Aorta (tissue), 5 donors: ENCODE measurements around the gene PTPRS. TPM values are rescaled to one million over a fixed set of nuclear protein-coding genes. Genes with fewer than 3 reads are reported as not detected.

Source experiments
- ATAC-seq: fragments of 200-7000 bp; cut with Tn5 transposase; one replicate; pipeline ENCODE4 v1.9.1; 2022; ENCODE audit warnings: moderate library complexity; ENCODE audit not compliant: low FRiP score
- DNase-seq, 2 donors: peaks; one replicate each; pipeline ENCODE4 v3.0.0-alpha.2; 2020
- H3K27ac ChIP-seq, 2 donors: one replicate each; pipeline ENCODE4 v1.5.1; 2013; ENCODE audit warnings: low read length in 2 of 2, mild to moderate bottlenecking in 2 of 2, moderate library complexity in 2 of 2, control low read depth in 1 of 2, inconsistent platforms in 1 of 2, low read depth in 1 of 2
- H3K27me3 ChIP-seq, 2 donors: one replicate each; pipeline ENCODE4 v1.6.1; 2013; ENCODE audit warnings: control low read depth in 1 of 2, low read length in 1 of 2, mild to moderate bottlenecking in 1 of 2, moderate library complexity in 1 of 2; ENCODE audit not compliant: insufficient read depth in 2 of 2, control insufficient read depth in 1 of 2
- H3K36me3 ChIP-seq, 2 donors: one replicate each; pipeline ENCODE4 v1.6.1; 2013; ENCODE audit warnings: control low read depth in 1 of 2, low read length in 1 of 2, mild to moderate bottlenecking in 1 of 2; ENCODE audit not compliant: insufficient read depth in 2 of 2, control insufficient read depth in 1 of 2
- H3K4me1 ChIP-seq, 2 donors: one replicate each; pipeline ENCODE4 v1.6.1; 2013; ENCODE audit warnings: low read length in 2 of 2, control low read depth in 1 of 2, mild to moderate bottlenecking in 1 of 2, moderate library complexity in 1 of 2; ENCODE audit not compliant: insufficient read depth in 2 of 2, control insufficient read depth in 1 of 2
- H3K4me3 ChIP-seq, 2 donors: one replicate each; pipeline ENCODE4 v1.5.1; 2013; ENCODE audit warnings: low read length in 2 of 2, control low read depth in 1 of 2, mild to moderate bottlenecking in 1 of 2
- H3K9me3 ChIP-seq: one replicate; pipeline ENCODE4 v1.6.1; 2013; ENCODE audit warnings: mild to moderate bottlenecking, low read length; ENCODE audit not compliant: control insufficient read depth
- WGBS, 2 donors: extraction: QIAGEN DNeasy Blood & Tissue Kit; methylation state at CpG; one replicate each; pipeline ENCODE4 v1.1.7; 2013; 5-methylcytosine and 5-hydroxymethylcytosine counted together
- intact Hi-C, 2 donors: fragments of 100-400 bp; cut with DNase I; formaldehyde crosslinking; loops; one replicate each; pipeline versions ENCODE4 v1.14.2 to v1.15.0; 2022
- polyA plus RNA-seq, 2 donors: library from polyadenylated mRNA; stranded (reverse); fragments of 200-250 nt; gene quantifications; one replicate each; pipeline ENCODE4 v1.2.3, GENCODE V29; 2013
- total RNA-seq, 2 donors: library from RNA; stranded (reverse); fragmentation: NEBNext Ultra II Directional; extraction: Animal tissue kit (Norgen Biotek cat#: 25700); gene quantifications; one replicate each; pipeline ENCODE4 v1.2.1, GENCODE V29; 2021
- donor health status: healthy with polysubstance abuse.
- donor health status: Bipolar disorder and iron deficiency.
- donor health status: DM: no; HTN: no; CAD: no.
- donor health status: DM: no; HTN: no; CAD: no.
- donor health status: DM: yes; HTN: yes; CAD: no.

Gene PTPRS
- total and polyA plus RNA-seq, 4 donors = 3.4 to 220 (median 74.7) TPM

DNA sequence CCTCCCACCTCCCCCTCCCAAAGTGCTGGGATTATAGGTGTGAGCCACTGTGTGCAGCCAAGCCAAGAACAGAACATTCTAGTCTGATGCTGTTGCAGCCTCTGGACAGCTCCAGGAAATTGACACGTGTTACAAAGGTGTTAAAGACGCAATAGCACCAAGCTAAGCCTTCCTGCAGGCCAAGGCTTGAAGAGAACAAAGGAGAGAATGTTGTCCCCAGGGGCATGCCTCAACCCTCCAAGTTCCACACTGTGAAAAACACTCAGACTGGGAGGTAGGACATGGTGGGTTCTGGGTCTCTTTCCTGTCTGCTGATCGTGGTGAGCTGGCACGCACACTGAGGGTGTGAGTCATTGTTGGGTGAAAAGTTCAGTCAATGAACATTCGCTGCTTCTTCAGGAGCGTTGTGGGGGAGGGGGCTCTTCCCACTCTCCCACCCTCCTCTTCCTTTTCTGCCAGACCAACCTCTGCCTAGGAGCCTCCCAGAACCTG is 5.3 kb upstream of the PTPRS start:
- H3K27me3 ChIP-seq = no peaks in the 10 kb centered on the region
- no peaks in the 10 kb centered on the region for H3K36me3 ChIP-seq
- ATAC-seq (no peak), DNase-seq (no peak)
- intact Hi-C loops = no loop called here
- no peaks in the 10 kb centered on the region for H3K9me3 ChIP-seq
- whole genome bisulfite sequencing, 2 donors = 15 to 18% methylated on average over 6 of the region's 6 CpGs
- H3K4me1 ChIP-seq = peaks cover 0 to under 1% of the 10 kb centered on the region in 2 donors
- no peak overlapping the region for H3K27ac ChIP-seq
- no peak overlapping the region for H3K4me3 ChIP-seq

- Histone ChIP-seq H3K4me1 (peaks cover 0 to 3% of the 10 kb centered on the region in 2 donors), H3K27me3 (no peaks in the 10 kb centered on the region), H3K4me3 (no peak overlapping the region), H3K36me3 (no peaks in the 10 kb centered on the region), H3K27ac (no peak overlapping the region), H3K9me3 (no peaks in the 10 kb centered on the region)
- ATAC-seq = no peak
- 52 to 55% methylated on average over 9 of the region's 9 CpGs for WGBS, 2 donors
- DNase-seq = no peak
- intact Hi-C loops = no loop called here
Observed at GRCh38 chr19:5343848-5344247, 3.2 kb upstream of the PTPRS start.

GRCh38 chr19:5342573-5343201 is 2.1 kb upstream of the PTPRS start:
- no peak overlapping the region for H3K27ac ChIP-seq
- DNase-seq (no peak), ATAC-seq (no peak)
- H3K9me3 ChIP-seq = no peaks in the 10 kb centered on the region
- 67 to 72% methylated on average over 12 of the region's 12 CpGs for WGBS, 2 donors
- no peak overlapping the region for H3K4me3 ChIP-seq
- H3K36me3 ChIP-seq = no peaks in the 10 kb centered on the region
- peaks cover 0 to 3% of the 10 kb centered on the region in 2 donors for H3K4me1 ChIP-seq
- no peaks in the 10 kb centered on the region for H3K27me3 ChIP-seq
- intact Hi-C loops = no loop called here

DNA sequence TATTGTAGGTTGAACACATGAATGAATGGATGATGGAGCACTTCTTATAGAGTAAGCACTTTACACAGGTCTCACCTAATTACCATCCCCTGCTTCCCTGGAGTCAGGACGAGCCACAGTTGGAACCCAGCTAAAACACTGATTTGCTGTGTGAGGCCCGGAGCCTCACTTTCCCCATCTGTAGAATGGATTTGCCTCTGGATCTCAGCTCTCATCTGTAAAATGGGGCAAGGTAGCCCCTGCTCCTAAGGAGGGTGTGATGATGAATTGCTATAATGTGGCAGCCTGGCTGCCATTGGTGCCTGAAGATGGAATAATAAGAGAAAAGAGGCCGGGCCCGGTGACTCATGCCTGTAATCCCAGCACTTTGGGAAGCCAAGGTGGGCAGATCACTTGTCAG is 1.4 kb upstream of the PTPRS start:
- no peak for DNase-seq
- Histone ChIP-seq H3K27me3 (no peaks in the 10 kb centered on the region), H3K27ac (no peak overlapping the region), H3K9me3 (no peaks in the 10 kb centered on the region), H3K4me3 (no peak overlapping the region), H3K36me3 (no peaks in the 10 kb centered on the region), H3K4me1 (peaks cover 0 to 3% of the 10 kb centered on the region in 2 donors)
- 56 to 59% methylated on average over 4 of the region's 4 CpGs for WGBS, 2 donors
- ATAC-seq = no peak
- intact Hi-C loops = no loop called here

DNA sequence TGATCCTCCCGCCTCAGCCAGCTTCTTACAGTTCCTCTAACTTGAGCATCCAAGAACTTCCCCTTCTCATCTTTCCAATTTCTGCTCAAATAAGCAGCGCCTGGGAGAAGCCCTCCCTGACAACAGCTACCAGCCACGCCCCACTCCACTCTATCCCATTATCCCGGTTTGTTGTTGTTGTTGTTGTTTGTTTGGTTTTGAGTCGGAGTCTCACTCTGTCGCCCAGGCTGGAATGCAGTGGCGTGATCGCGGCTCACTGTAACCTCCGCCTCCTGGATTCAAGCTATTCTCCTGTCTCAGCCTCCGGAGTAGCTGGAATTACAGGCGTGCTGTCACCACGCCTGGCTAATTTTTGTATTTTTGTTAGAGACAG is 822 bp upstream of the PTPRS start:
- WGBS, 2 donors = 83 to 87% methylated on average over 13 of the region's 13 CpGs

DNA sequence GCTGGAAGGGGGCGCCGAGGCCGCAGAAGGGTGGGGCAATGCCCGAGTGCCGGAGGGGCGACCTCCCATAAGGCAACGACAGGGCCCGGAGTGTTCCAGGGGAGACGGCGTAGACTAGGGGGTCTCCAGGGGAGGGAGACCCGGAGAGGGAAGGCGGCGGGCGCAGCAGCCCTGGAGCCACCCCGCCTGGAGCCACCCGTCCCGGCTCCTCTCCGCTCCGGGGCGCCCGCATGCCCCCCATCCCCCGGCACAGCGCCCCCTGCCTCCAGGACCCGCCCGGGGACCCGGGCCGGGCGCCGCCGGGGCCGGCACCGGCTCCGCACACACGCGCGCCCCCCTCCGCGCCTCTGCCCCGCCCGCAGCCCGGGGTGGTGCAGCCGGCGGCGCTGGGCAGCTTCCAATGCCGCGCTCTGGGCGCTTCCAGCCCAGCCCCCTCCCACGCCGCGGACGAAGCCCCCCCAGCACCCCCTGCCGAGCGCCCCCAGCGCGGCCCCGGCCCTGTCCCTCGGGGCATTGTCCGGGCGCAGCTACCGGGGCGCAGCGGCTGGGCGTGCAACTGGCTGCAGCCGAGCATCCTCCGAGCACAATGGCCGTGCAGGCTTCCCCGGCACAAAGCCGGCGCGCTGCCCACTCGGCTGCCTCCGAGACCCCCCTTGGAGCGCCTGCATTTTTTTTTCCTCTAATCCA is 519 bp downstream of the PTPRS start:
- DNase-seq = no peak
- Histone ChIP-seq H3K4me3 (peak overlapping the region; percentile 31 to 77), H3K4me1 (peaks cover 0 to 3% of the 10 kb centered on the region in 2 donors), H3K36me3 (no peaks in the 10 kb centered on the region), H3K27ac (no peak overlapping the region), H3K27me3 (no peaks in the 10 kb centered on the region), H3K9me3 (no peaks in the 10 kb centered on the region)
- 1% methylated on average over 37 to 73 of the region's 73 CpGs for WGBS, 2 donors
- peak; percentile 13 for ATAC-seq
- intact Hi-C loops = no loop called here

More for the DNA sequence above, 822 bp upstream of the PTPRS start:
- H3K36me3 ChIP-seq = no peaks in the 10 kb centered on the region
- intact Hi-C loops = no loop called here
- H3K4me1 ChIP-seq = peaks cover 0 to 3% of the 10 kb centered on the region in 2 donors
- no peak overlapping the region for H3K27ac ChIP-seq
- DNase-seq (no peak), ATAC-seq (no peak)
- H3K9me3 ChIP-seq = no peaks in the 10 kb centered on the region
- no peaks in the 10 kb centered on the region for H3K27me3 ChIP-seq
- no peak overlapping the region for H3K4me3 ChIP-seq

DNA sequence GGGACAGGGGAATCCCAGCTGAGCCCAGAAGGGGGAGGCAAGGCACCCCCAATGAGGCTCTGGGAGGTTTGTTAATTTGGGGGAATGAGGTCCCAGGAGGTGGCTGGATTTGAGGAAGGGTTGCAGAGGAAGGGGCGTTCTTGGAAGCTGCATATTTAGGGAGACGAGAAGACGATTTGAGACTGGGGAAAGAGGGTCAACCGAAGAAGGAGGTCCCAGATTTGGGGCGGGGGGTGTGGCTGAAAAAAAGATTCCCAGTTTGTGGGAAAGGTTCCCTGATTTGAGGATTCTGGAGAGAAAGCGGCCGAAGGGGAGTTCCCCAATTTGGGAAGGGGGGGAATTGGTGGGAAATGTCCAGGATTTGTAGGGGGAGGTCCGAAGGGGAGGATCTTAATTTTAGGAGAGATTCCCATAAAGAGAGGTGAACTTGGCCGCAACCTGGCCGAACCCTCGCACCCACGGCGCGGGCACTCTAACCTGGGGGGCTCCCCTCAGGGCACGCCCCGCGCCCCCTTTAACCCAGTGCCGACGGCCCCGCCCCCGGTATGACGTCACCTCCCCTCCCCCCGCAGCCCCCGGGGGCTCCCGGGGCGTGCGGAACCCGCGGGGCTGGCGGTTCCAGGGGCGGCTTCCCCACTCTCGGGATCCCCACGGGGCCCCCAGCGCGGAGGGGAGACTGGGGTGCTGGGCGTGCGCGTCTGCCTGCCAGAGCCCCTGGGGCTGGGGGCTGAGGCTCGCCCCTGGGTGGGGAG is 1.2 kb downstream of the PTPRS start:
- Histone ChIP-seq H3K27me3 (no peaks in the 10 kb centered on the region), H3K9me3 (no peaks in the 10 kb centered on the region), H3K27ac (no peak overlapping the region), H3K36me3 (no peaks in the 10 kb centered on the region), H3K4me1 (peaks cover 0 to 3% of the 10 kb centered on the region in 2 donors), H3K4me3 (peak overlapping the region in 1 of 2 donors; percentile 77)
- intact Hi-C loops = no loop called here
- DNase-seq (no peak), ATAC-seq (no peak)
- WGBS, 2 donors = 3% methylated on average over 21 to 39 of the region's 39 CpGs

DNA sequence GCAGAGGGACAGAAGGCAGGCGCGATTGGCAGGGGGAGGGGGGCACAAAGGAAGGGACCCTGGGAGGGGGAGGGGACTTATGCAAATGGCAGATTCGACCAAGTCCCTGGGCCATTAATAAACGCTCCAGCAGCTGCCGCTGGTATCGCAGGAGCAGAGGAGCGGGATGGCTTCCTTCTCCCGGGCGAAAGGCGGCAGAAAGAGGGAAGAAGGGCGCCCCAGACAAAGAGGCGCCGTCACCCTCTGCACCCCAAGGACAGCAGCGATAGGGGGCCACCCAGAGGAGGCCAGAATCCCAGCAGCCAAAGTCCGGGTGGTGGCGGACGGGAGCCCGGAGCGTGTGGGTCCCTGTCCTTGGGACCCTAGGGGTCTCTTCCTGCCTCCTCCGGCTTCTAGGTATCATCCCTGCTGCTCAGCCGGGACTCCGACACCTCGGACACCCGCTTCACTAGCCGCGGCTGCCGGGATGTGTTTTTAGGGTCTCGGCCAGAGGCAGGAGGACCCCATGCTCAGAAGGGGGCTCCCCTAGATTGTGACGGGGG is 1.9 kb downstream of the PTPRS start:
- no peaks in the 10 kb centered on the region for H3K27me3 ChIP-seq
- H3K27ac ChIP-seq = no peak overlapping the region
- intact Hi-C loops = no loop called here
- H3K36me3 ChIP-seq = no peaks in the 10 kb centered on the region
- peaks cover 0 to 3% of the 10 kb centered on the region in 2 donors for H3K4me1 ChIP-seq
- no peaks in the 10 kb centered on the region for H3K9me3 ChIP-seq
- no peak for ATAC-seq
- 17 to 25% methylated on average over 27 to 29 of the region's 29 CpGs for WGBS, 2 donors
- no peak for DNase-seq
- H3K4me3 ChIP-seq = no peak overlapping the region
